Testis (tissue), 2 donors: Measurements from ENCODE around the gene ATF7.

ENCODE experiments used
- CTCF ChIP-seq, 3 experiments: fragments of 450-650 bp in 2 of 3; fragments of 200-600 bp in 1 of 3; sonication (generic) in 1 of 3; IDR thresholded peaks; one replicate each; pipeline ENCODE4 v1.5.1; 2016 to 2019; ENCODE audit warnings: antibody characterized with exemption in 3 of 3, mild to moderate bottlenecking in 2 of 3, moderate library complexity in 1 of 3
- POLR2A ChIP-seq: fragments of 450-650 bp; IDR thresholded peaks from one replicate; pipeline ENCODE4 v1.6.1; 2017; ENCODE audit warnings: antibody characterized with exemption, mild to moderate bottlenecking, moderate library complexity

- TF ChIP-seq CTCF (IDR thresholded peaks at IDR 0.05) (no peak), POLR2A (no peak)
Measured at GRCh38 chr12:53603804-53604203, 22.4 kb downstream of the ATF7 start.
